DOHH2 (cell line): ENCODE data around the gene CYP26C1.

Source experiments
- H3F3A ChIP-seq: fragments of 200-600 bp; sonication (generic), shearing (Covaris generic); 2 replicates; pipeline ENCODE4 v1.6.0; 2016; ENCODE audit warnings: antibody characterized with exemption, mild to moderate bottlenecking; ENCODE audit not compliant: control insufficient read depth, insufficient read depth
- H3K27ac ChIP-seq: fragments of 200-600 bp; sonication (generic); 2 replicates; pipeline ENCODE4 v1.5.1; 2014; ENCODE audit warnings: low read depth, mild to moderate bottlenecking, low read length, moderate library complexity
- H3K27me3 ChIP-seq: fragments of 200-600 bp; sonication (generic); 2 replicates; pipeline ENCODE4 v1.6.1; 2014; ENCODE audit warnings: mild to moderate bottlenecking, low read length, mixed read lengths; ENCODE audit not compliant: control insufficient read depth
- H3K36me3 ChIP-seq: fragments of 200-600 bp; sonication (generic); 2 replicates; pipeline ENCODE4 v1.6.1; 2014; ENCODE audit warnings: mild to moderate bottlenecking, low read length, moderate library complexity, mixed read lengths; ENCODE audit not compliant: control insufficient read depth
- H3K4me1 ChIP-seq: fragments of 200-600 bp; sonication (generic); 2 replicates; pipeline ENCODE4 v1.6.1; 2014; ENCODE audit warnings: mild to moderate bottlenecking, low read length, mixed read lengths; ENCODE audit not compliant: control insufficient read depth
- H3K4me2 ChIP-seq: fragments of 200-600 bp; sonication (generic); 2 replicates; pipeline ENCODE4 v1.6.0; 2014; ENCODE audit warnings: mild to moderate bottlenecking, low read length, moderate library complexity
- H3K4me3 ChIP-seq: fragments of 200-600 bp; sonication (generic); 2 replicates; pipeline ENCODE4 v1.5.1; 2014; ENCODE audit warnings: mild to moderate bottlenecking, low read length, mixed read lengths
- H3K79me2 ChIP-seq: fragments of 200-600 bp; sonication (generic); 2 replicates; pipeline ENCODE4 v1.6.1; 2014; ENCODE audit warnings: mild to moderate bottlenecking, low read length, mixed read lengths; ENCODE audit not compliant: control insufficient read depth
- H3K9me2 ChIP-seq: fragments of 200-600 bp; sonication (generic); replicated peaks from 2 replicates; pipeline ENCODE4 v1.6.1; 2014; ENCODE audit warnings: mild to moderate bottlenecking, low read length, mixed read lengths; ENCODE audit not compliant: control insufficient read depth
- H3K9me3 ChIP-seq: fragments of 200-600 bp; sonication (generic); 2 replicates; pipeline ENCODE4 v1.6.1; 2014; ENCODE audit warnings: antibody characterized with exemption, low read length, mixed read lengths; ENCODE audit not compliant: control insufficient read depth, insufficient read depth
- H4K20me1 ChIP-seq: fragments of 200-600 bp; sonication (generic); 2 replicates; pipeline ENCODE4 v1.6.0; 2014; ENCODE audit warnings: low read depth, mild to moderate bottlenecking, antibody characterized with exemption, low read length, moderate library complexity; ENCODE audit not compliant: control insufficient read depth, insufficient read depth
- EZH2phosphoT487 ChIP-seq: fragments of 200-600 bp; sonication (generic); IDR thresholded peaks from 2 replicates; pipeline ENCODE4 v1.6.1; 2017; ENCODE audit warnings: borderline replicate concordance, mild to moderate bottlenecking, antibody characterized with exemption, low read length, moderate library complexity, mixed read lengths
- TF ChIP-seq, protein P1 (sequence below): fragments of 200-600 bp; sonication (generic); IDR thresholded peaks from one replicate; pipeline ENCODE4 v1.5.1; 2014; ENCODE audit warnings: antibody characterized with exemption, mild to moderate bottlenecking, low read depth, low read length; ENCODE audit not compliant: poor library complexity, severe bottlenecking

CYP26C1 gene

DNA sequence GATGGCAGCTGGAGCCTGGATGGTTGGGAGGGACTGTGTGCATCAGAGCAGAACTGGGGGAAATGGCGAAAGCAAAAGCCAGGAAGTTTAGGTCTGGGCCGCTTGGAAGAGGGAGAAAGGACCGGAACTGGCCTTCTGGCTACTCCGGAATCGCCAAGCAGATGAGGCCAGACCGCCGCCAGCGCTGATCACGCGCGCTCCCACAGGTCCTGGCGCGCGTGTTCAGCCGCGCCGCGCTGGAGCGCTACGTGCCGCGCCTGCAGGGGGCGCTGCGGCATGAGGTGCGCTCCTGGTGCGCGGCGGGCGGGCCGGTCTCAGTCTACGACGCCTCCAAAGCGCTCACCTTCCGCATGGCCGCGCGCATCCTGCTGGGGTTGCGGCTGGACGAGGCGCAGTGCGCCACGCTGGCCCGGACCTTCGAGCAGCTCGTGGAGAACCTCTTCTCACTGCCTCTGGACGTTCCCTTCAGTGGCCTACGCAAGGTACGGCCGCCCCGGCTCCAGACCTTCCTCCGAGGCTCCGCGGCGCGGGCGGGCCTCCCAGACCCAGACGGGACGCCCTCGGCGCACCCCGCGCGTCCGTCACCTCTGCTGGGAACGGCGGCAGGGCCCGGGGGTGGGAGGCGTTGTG, 2.0 kb downstream of the CYP26C1 start:
- no peaks in the 10 kb centered on the region for H3K36me3 ChIP-seq
- H3K79me2 ChIP-seq = no peaks in the 10 kb centered on the region
- peaks cover 5% of the 10 kb centered on the region; the same call in 1 of the 2 replicates for H3K4me1 ChIP-seq
- H3K4me2 ChIP-seq = peak overlapping the region; percentile 51
- no peaks in the 10 kb centered on the region for H3F3A ChIP-seq
- H3K27me3 ChIP-seq = peaks cover 12% of the 10 kb centered on the region
- no peaks in the 10 kb centered on the region for H3K9me3 ChIP-seq
- no peaks in the 10 kb centered on the region for H3K9me2 ChIP-seq
- no peak for TF ChIP-seq EZH2phosphoT487
- TF ChIP-seq, protein P1, sequence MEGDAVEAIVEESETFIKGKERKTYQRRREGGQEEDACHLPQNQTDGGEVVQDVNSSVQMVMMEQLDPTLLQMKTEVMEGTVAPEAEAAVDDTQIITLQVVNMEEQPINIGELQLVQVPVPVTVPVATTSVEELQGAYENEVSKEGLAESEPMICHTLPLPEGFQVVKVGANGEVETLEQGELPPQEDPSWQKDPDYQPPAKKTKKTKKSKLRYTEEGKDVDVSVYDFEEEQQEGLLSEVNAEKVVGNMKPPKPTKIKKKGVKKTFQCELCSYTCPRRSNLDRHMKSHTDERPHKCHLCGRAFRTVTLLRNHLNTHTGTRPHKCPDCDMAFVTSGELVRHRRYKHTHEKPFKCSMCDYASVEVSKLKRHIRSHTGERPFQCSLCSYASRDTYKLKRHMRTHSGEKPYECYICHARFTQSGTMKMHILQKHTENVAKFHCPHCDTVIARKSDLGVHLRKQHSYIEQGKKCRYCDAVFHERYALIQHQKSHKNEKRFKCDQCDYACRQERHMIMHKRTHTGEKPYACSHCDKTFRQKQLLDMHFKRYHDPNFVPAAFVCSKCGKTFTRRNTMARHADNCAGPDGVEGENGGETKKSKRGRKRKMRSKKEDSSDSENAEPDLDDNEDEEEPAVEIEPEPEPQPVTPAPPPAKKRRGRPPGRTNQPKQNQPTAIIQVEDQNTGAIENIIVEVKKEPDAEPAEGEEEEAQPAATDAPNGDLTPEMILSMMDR = peak; percentile 54
- H3K27ac ChIP-seq = no peak overlapping the region
- H4K20me1 ChIP-seq = no peaks in the 10 kb centered on the region
- peak overlapping the region; percentile 27; the same call in 1 of the 2 replicates for H3K4me3 ChIP-seq

DNA sequence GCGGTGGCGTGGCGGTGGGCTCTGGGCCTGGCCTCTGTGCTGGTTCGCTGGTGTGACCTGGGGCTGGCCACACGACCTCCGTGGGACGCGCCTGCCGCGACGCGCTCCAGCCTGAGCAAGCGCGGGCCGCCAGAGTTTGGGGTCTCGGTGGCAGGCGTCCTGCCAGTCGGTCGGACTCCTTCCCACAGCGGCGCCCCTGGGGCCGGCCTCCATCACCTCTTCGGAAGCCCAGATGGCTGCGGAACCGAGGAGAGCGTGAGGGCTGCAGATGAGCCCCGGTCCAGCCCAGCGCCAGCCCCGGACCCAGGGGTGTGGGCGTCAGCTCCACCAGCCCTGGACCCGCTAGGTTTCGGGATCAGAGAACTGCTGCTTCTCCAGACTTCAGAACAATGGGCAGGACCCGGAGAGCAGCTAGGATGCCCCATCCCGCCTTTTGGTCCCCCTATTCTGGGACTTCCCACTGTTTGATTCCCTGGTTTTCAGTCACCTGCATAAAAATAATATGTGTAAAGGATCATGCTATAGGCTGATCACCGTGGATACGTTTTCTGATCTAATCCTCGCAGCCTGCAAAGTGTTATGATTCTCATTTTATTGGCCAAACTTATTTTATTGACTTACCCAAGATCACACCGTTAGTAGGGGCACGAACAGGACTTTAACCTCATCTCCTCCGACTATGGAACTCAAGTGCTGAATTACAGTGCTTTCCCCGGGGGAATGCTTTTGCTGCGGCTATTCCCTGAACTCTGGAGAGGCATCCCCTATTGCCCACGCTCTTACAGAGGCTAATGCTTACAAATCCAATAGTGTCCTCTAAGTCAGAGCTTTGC, 2.8 kb downstream of the CYP26C1 start:
- Histone ChIP-seq H3K4me1 (peaks cover 5% of the 10 kb centered on the region; the same call in 1 of the 2 replicates), H3K4me2 (no peak overlapping the region), H3K27ac (no peak overlapping the region), H3K9me2 (no peaks in the 10 kb centered on the region), H4K20me1 (no peaks in the 10 kb centered on the region), H3K9me3 (no peaks in the 10 kb centered on the region), H3K79me2 (no peaks in the 10 kb centered on the region), H3F3A (no peaks in the 10 kb centered on the region), H3K4me3 (no peak overlapping the region), H3K36me3 (no peaks in the 10 kb centered on the region), H3K27me3 (peaks cover 19% of the 10 kb centered on the region)
- TF ChIP-seq, protein P1 = no peak
- no peak for TF ChIP-seq EZH2phosphoT487

DNA sequence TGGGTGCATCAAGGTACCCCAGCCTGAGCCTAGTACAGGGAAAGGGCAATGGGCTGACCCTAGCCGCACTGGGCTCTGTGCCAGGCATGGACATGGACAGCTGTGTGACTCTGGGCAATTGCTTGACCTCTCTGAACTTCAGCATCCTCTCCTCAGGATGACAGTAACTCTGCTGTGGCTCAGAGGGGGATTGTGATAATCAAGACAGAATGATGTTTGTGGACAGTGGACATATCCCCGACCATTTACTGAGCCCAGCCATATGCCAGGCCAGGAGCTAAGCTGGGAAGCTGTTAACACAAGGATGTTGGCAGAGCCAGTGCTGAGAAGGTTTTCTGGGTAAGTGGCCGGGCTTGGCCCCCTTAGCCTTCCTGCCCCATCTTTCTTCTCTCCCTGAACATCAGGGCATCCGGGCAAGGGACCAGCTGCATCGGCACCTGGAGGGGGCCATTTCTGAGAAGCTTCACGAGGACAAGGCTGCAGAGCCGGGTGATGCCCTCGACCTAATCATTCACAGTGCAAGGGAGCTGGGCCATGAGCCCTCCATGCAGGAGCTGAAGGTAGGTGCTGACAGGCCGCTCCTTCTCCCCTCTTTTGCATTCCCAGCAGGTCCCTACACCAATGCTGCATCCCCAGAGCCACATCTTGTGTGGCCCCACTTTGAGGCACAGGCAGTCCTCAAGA, 3.5 kb downstream of the CYP26C1 start:
- H3K27ac ChIP-seq = no peak overlapping the region
- H3K4me2 ChIP-seq = no peak overlapping the region
- no peaks in the 10 kb centered on the region for H3F3A ChIP-seq
- no peak for TF ChIP-seq EZH2phosphoT487
- TF ChIP-seq, protein P1 = no peak
- H3K9me2 ChIP-seq = no peaks in the 10 kb centered on the region
- H4K20me1 ChIP-seq = no peaks in the 10 kb centered on the region
- H3K4me1 ChIP-seq = peaks cover 5% of the 10 kb centered on the region; the same call in 1 of the 2 replicates
- H3K79me2 ChIP-seq = no peaks in the 10 kb centered on the region
- no peak overlapping the region for H3K4me3 ChIP-seq
- no peaks in the 10 kb centered on the region for H3K9me3 ChIP-seq
- no peaks in the 10 kb centered on the region for H3K36me3 ChIP-seq
- peaks cover 27% of the 10 kb centered on the region for H3K27me3 ChIP-seq
